IMR-90 (cell line): Measurements from ENCODE around the gene IGLON5. TPM values are rescaled to one million over a fixed set of nuclear protein-coding genes. Genes with fewer than 3 reads are reported as not detected.

ENCODE experiments used
- ATAC-seq: fragments of 200-7000 bp; cut with Tn5 transposase; 2 replicates; pipeline ENCODE4 v1.9.1; 2020; ENCODE audit warnings: low read depth, mild to moderate bottlenecking, moderate library complexity
- BruUV-seq: library from RNA; stranded (reverse); fragments of 400-500 nt; replicated peaks from 2 replicates; lab custom pipeline; 2021; lab: Mats Ljungman, UMichigan
- CTCF ChIA-PET: fragments of 300-600 bp; formaldehyde crosslinking; extraction: SDS; loops from one replicate; lab custom pipeline; 2021; ENCODE audit warnings: antibody characterized with exemption; lab: Yijun Ruan, JAX
- POLR2A ChIA-PET: fragments of 300-600 bp; sonication (Branson Sonifier 250); formaldehyde crosslinking; loops from one replicate; lab custom pipeline; 2022; ENCODE audit warnings: antibody characterized with exemption; ENCODE audit not compliant: unreplicated experiment; lab: Charles Lee
- DNase-seq: peaks from one replicate; pipeline ENCODE4 v3.0.0; 2013
- H2AFZ ChIP-seq: replicated peaks from 2 replicates; pipeline ENCODE3; 2013; ENCODE audit warnings: low read length, mild to moderate bottlenecking; ENCODE audit not compliant: poor library complexity
- H2AK5ac ChIP-seq: 2 replicates; pipeline ENCODE4 v1.6.1; 2013; ENCODE audit warnings: low read depth, low read length, inconsistent platforms
- H2AK9ac ChIP-seq: replicated peaks from 2 replicates; pipeline ENCODE3; 2013; ENCODE audit warnings: mild to moderate bottlenecking, low read depth, low read length, moderate library complexity; ENCODE audit not compliant: poor library complexity
- H2BK120ac ChIP-seq: 2 replicates; pipeline ENCODE4 v1.6.1; 2013; ENCODE audit warnings: low read depth, low read length, inconsistent platforms
- H2BK15ac ChIP-seq: 3 replicates; pipeline ENCODE4 v1.6.1; 2013; ENCODE audit warnings: low read depth, low read length, inconsistent platforms
- H2BK20ac ChIP-seq: 2 replicates; pipeline ENCODE4 v1.6.1; 2013; ENCODE audit warnings: low read depth, mild to moderate bottlenecking, inconsistent platforms, low read length, moderate library complexity
- H2BK5ac ChIP-seq: 2 replicates; pipeline ENCODE4 v1.6.1; 2013; ENCODE audit warnings: mild to moderate bottlenecking, low read depth, low read length, inconsistent platforms; ENCODE audit not compliant: poor library complexity, severe bottlenecking
- H3K14ac ChIP-seq: replicated peaks from 2 replicates; pipeline ENCODE4 v1.6.1; 2013; ENCODE audit warnings: low read depth, low read length, inconsistent platforms
- H3K18ac ChIP-seq: 2 replicates; pipeline ENCODE4 v1.6.1; 2013; ENCODE audit warnings: low read depth, low read length, control low read depth
- H3K23ac ChIP-seq: 2 replicates; pipeline ENCODE4 v1.6.1; 2013; ENCODE audit warnings: low read depth, low read length, inconsistent platforms
- H3K27ac ChIP-seq: 2 replicates; pipeline ENCODE4 v1.5.1; 2013; ENCODE audit warnings: mild to moderate bottlenecking, control low read depth, low read length; ENCODE audit not compliant: insufficient read depth
- H3K27me3 ChIP-seq: 2 replicates; pipeline ENCODE4 v1.6.1; 2013; ENCODE audit warnings: low read length; ENCODE audit not compliant: control insufficient read depth, insufficient read depth
- H3K36me3 ChIP-seq: 2 replicates; pipeline ENCODE4 v1.6.1; 2013; ENCODE audit warnings: low read length, mixed read lengths; ENCODE audit not compliant: control insufficient read depth, insufficient read depth
- H3K4ac ChIP-seq: 2 replicates; pipeline ENCODE4 v1.6.1; 2013; ENCODE audit warnings: low read depth, low read length, inconsistent platforms
- H3K4me1 ChIP-seq: 2 replicates; pipeline ENCODE4 v1.6.1; 2013; ENCODE audit warnings: low read length, mixed read lengths; ENCODE audit not compliant: control insufficient read depth, insufficient read depth
- H3K4me2 ChIP-seq: 2 replicates; pipeline ENCODE4 v1.6.1; 2013; ENCODE audit warnings: low read depth, mild to moderate bottlenecking, control low read depth, low read length, moderate library complexity
- H3K4me3 ChIP-seq: 2 replicates; pipeline ENCODE4 v1.5.1; 2013; ENCODE audit warnings: low read depth, mild to moderate bottlenecking, control low read depth, low read length, moderate library complexity; ENCODE audit not compliant: insufficient read depth
- H3K56ac ChIP-seq: 2 replicates; pipeline ENCODE4 v1.6.1; 2013; ENCODE audit warnings: low read length, inconsistent platforms; ENCODE audit not compliant: insufficient read depth; ENCODE audit errors: extremely low read depth
- H3K79me1 ChIP-seq, 2 experiments: 2 replicates each; pipeline ENCODE4 v1.6.1; 2013; ENCODE audit warnings: low read length in 2 of 2, inconsistent platforms in 1 of 2, low read depth in 1 of 2
- H3K9ac ChIP-seq: 2 replicates; pipeline ENCODE4 v1.6.1; 2013; ENCODE audit warnings: low read depth, low read length, control low read depth
- H3K9me1 ChIP-seq: 2 replicates; pipeline ENCODE4 v1.6.1; 2013; ENCODE audit warnings: low read length, inconsistent platforms; ENCODE audit not compliant: insufficient read depth
- H3K9me3 ChIP-seq: 2 replicates; pipeline ENCODE4 v1.6.1; 2013; ENCODE audit warnings: low read length; ENCODE audit not compliant: control insufficient read depth, insufficient read depth
- H4K20me1 ChIP-seq: 2 replicates; pipeline ENCODE4 v1.6.1; 2013; ENCODE audit warnings: low read length, inconsistent platforms; ENCODE audit not compliant: insufficient read depth
- H4K5ac ChIP-seq: 2 replicates; pipeline ENCODE4 v1.6.1; 2013; ENCODE audit warnings: mild to moderate bottlenecking, low read depth, low read length, control low read depth
- H4K8ac ChIP-seq, 2 experiments: 2 replicates each; pipeline ENCODE4 v1.6.1; 2013; ENCODE audit warnings: low read depth in 2 of 2, low read length in 2 of 2, control low read depth in 1 of 2, inconsistent platforms in 1 of 2
- H4K91ac ChIP-seq: 2 replicates; pipeline ENCODE4 v1.6.1; 2013; ENCODE audit warnings: low read depth, low read length, inconsistent platforms; ENCODE audit not compliant: insufficient read depth
- CEBPB ChIP-seq: IDR thresholded peaks from 2 replicates; pipeline ENCODE4 v1.6.1; 2012; ENCODE audit warnings: low read depth, low read length, improper control_type of control experiment
- CHD1 ChIP-seq: IDR thresholded peaks from 2 replicates; pipeline ENCODE4 v1.6.1; 2012; ENCODE audit warnings: low read depth, low read length, improper control_type of control experiment
- ELK1 ChIP-seq: fragments of 150-350 bp; IDR thresholded peaks from 2 replicates; pipeline ENCODE4 v1.6.1; 2016; ENCODE audit warnings: low read depth, mild to moderate bottlenecking, low read length, moderate library complexity, borderline replicate concordance
- FOS ChIP-seq: fragments of 150-350 bp; IDR thresholded peaks from 2 replicates; pipeline ENCODE4 v1.6.1; 2016; ENCODE audit warnings: low read depth, low read length
- MXI1 ChIP-seq: IDR thresholded peaks from 2 replicates; pipeline ENCODE4 v1.6.1; 2012; ENCODE audit warnings: low read depth, mild to moderate bottlenecking, low read length, moderate library complexity, borderline replicate concordance
- NFE2L2 ChIP-seq: fragments of 150-350 bp; IDR thresholded peaks from 2 replicates; pipeline ENCODE4 v1.6.1; 2016; ENCODE audit warnings: low read depth, mild to moderate bottlenecking, low read length
- RAD21 ChIP-seq: IDR thresholded peaks from 2 replicates; pipeline ENCODE4 v1.6.1; 2012; ENCODE audit warnings: low read length, improper control_type of control experiment
- RCOR1 ChIP-seq: IDR thresholded peaks from 2 replicates; pipeline ENCODE4 v1.6.1; 2012; ENCODE audit warnings: mild to moderate bottlenecking, low read length, improper control_type of control experiment; ENCODE audit not compliant: insufficient replicate concordance
- USF2 ChIP-seq: fragments of 150-350 bp; IDR thresholded peaks from 2 replicates; pipeline ENCODE4 v1.6.1; 2017; ENCODE audit warnings: mild to moderate bottlenecking, antibody characterized with exemption, low read length, low read depth
- WGBS, 2 experiments: methylation state at CpG; one replicate each; pipeline versions ENCODE4 v1.1.5 to v1.1.7; 2013; ENCODE audit warnings: missing lambda C conversion rate in 2 of 2; ENCODE audit not compliant: insufficient read length in 1 of 2; ENCODE audit errors: extremely low coverage in 2 of 2; 5-methylcytosine and 5-hydroxymethylcytosine counted together
- dilution Hi-C: fragments of 300-500 bp; cut with HindIII; formaldehyde crosslinking; loops from one replicate; pipeline ENCODE4 v1.14.3; 2018; ENCODE audit warnings: low sequenced_read_pairs; ENCODE audit not compliant: unreplicated experiment
- in situ Hi-C: fragments of 300-500 bp; cut with MboI; formaldehyde crosslinking; loops from 3 replicates; pipeline ENCODE4 v1.14.3; 2019; ENCODE audit warnings: low sequenced_read_pairs, inconsistent platforms, mixed read lengths
- intact Hi-C: fragments of 100-400 bp; cut with micrococcal nuclease; formaldehyde crosslinking; loops from 2 replicates; pipeline ENCODE4 v1.10.0; 2022
- polyA plus RNA-seq, 3 experiments: library from polyadenylated mRNA; depleted of rRNA; stranded (reverse); fragments of >200 nt; gene quantifications; 2 replicates each; pipeline ENCODE4 v1.2.3, GENCODE V29; 2012; ENCODE audit warnings: low replicate concordance in 1 of 3
- total RNA-seq: library from RNA; depleted of rRNA; stranded (reverse); fragments of >200 nt; gene quantifications from 2 replicates; pipeline ENCODE4 v1.2.3, GENCODE V29; 2012

IGLON5 gene
- total and polyA plus RNA-seq, 2 of the 4 experiments (the other 2 are of a cell fraction): not detected

GRCh38 chr19:51272183-51272810 lies 39.1 kb upstream of the IGLON5 start:
- Histone ChIP-seq H3K4me2 (no peak overlapping the region), H2BK120ac (no peak overlapping the region), H3K9me3 (peaks cover 5% of the 10 kb centered on the region; the same call in 1 of the 2 replicates), H3K4me1 (no peaks in the 10 kb centered on the region), H3K9ac (no peak overlapping the region), H4K20me1 (no peaks in the 10 kb centered on the region), H4K8ac (no peak overlapping the region), H3K4ac (no peak overlapping the region), H4K5ac (no peak overlapping the region), H3K56ac (no peak overlapping the region), H2AK9ac (no peak overlapping the region), H4K91ac (no peak overlapping the region), H3K23ac (no peak overlapping the region), H3K27me3 (no peaks in the 10 kb centered on the region), H2BK20ac (no peak overlapping the region), H3K18ac (no peak overlapping the region), H3K4me3 (no peak overlapping the region), H2BK5ac (no peak overlapping the region), H2BK15ac (no peak overlapping the region), H3K27ac (no peak overlapping the region), H2AFZ (no peak overlapping the region), H3K9me1 (no peaks in the 10 kb centered on the region), H2AK5ac (no peak overlapping the region), H3K79me1 (no peaks in the 10 kb centered on the region), H3K14ac (no peak overlapping the region), H3K36me3 (no peaks in the 10 kb centered on the region)
- dilution Hi-C loops (no loop called here), in situ Hi-C loops (no loop called here), intact Hi-C loops (no loop called here)
- ATAC-seq (no peak), DNase-seq (no peak)
- ChIA-PET POLR2A (no interaction called here), CTCF (no interaction called here)
- 51% methylated on average over 3 of the region's 6 CpGs; no CpG with 5 or more reads in 1 of the 2 experiments for WGBS, 2 experiments
- BruUV-seq: no TSS peak
- TF ChIP-seq ELK1 (no peak), RCOR1 (no peak), MXI1 (no peak), CHD1 (no peak), NFE2L2 (no peak), FOS (no peak), CEBPB (no peak), RAD21 (no peak), USF2 (no peak)
